Stimulated activated CD8-positive, alpha-beta memory T cell treated with anti-CD3 and anti-CD28 coated beads, Interleukin-4, amount 100 ng/mL, for 4 hours (primary cell): ENCODE results near the gene TSPEAR.

ENCODE experiments used
- DNase-seq, 2 donors: peaks; one replicate each; pipeline ENCODE4 v3.0.0-alpha.2; 2020; ENCODE audit warnings: low read depth in 2 of 2, low spot score in 1 of 2

The TSPEAR gene

GRCh38 chr21:44521928-44522752, 189.2 kb downstream of the TSPEAR start:
- no peak for DNase-seq

GRCh38 chr21:44521301-44521927, 190.0 kb downstream of the TSPEAR start:
- DNase-seq, result no peak

- DNase-seq, result no peak
These were observed 190.8 kb downstream of the TSPEAR start for GRCh38 chr21:44520326-44521300.

GRCh38 chr21:44519346-44520325, 191.7 kb downstream of the TSPEAR start:
- DNase-seq, result no peak

GRCh38 chr21:44518686-44519085, 192.7 kb downstream of the TSPEAR start:
- no peak for DNase-seq

- DNase-seq, result no peak
These were observed 194.0 kb downstream of the TSPEAR start for GRCh38 chr21:44517175-44517899.

GRCh38 chr21:44516828-44517174, 194.6 kb downstream of the TSPEAR start:
- DNase-seq, result no peak

- DNase-seq, result no peak
These were observed 195.0 kb downstream of the TSPEAR start for GRCh38 chr21:44516342-44516741.

GRCh38 chr21:44515359-44516165, 195.8 kb downstream of the TSPEAR start:
- no peak for DNase-seq

- no peak for DNase-seq
These were observed 196.5 kb downstream of the TSPEAR start for GRCh38 chr21:44514746-44515358.

GRCh38 chr21:44514218-44514520, 197.2 kb downstream of the TSPEAR start:
- DNase-seq, result no peak

- no peak for DNase-seq
These were observed 197.8 kb downstream of the TSPEAR start for GRCh38 chr21:44513389-44514217.

- DNase-seq, result no peak
These were observed 198.6 kb downstream of the TSPEAR start for GRCh38 chr21:44512496-44513388.

- DNase-seq, result no peak
These were observed 199.5 kb downstream of the TSPEAR start for GRCh38 chr21:44511938-44512275.

GRCh38 chr21:44511219-44511937, 200.0 kb downstream of the TSPEAR start:
- no peak for DNase-seq

- peak; percentile 48 to 58 for DNase-seq
These were observed 200.7 kb downstream of the TSPEAR start for GRCh38 chr21:44510508-44511218.
